ENCODE results near the gene TNRC6C. TPM values are rescaled to one million over a fixed set of nuclear protein-coding genes. Genes with fewer than 3 reads are reported as not detected.

Gene TNRC6C
- total RNA-seq, 4 donors from 2014 or later = 5.3 to 15.4 (median 6.8) TPM

- intact Hi-C loops (cut with DNase I; ENCODE audit: low total_unique reads) = no loop called here
- no peak for DNase-seq (ENCODE audit: low spot score in 2 of 2)
- WGBS, 2 donors = 75 to 84% methylated on average over 18 of the region's 18 CpGs
- H3K4me3 ChIP-seq (ENCODE audit: low read depth, poor library complexity, severe bottlenecking) = no peak overlapping the region
- no peak for TF ChIP-seq CTCF (IDR thresholded peaks at IDR 0.05)
- TF ChIP-seq POLR2A (IDR thresholded peaks at IDR 0.05) = no peak
These were observed 150.4 kb downstream of the TNRC6C start for GRCh38 chr17:78108726-78109488.

DNA sequence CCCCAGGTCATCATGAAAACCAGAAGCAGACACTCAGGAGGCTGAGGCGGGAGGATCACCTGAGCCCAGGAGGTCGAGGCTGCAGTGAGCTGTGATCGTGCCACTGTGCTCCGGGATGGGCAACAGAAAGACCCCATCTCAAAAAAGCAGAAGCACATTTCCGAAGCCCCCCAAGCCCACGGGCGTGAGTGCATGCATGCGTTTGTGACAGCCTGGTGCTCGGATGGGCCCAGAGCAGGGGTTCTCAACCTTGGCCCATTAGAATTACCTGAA is 150.9 kb downstream of the TNRC6C start:
- DNase-seq (ENCODE audit: low spot score in 2 of 2) = no peak
- no peak overlapping the region for H3K4me3 ChIP-seq (ENCODE audit: low read depth, poor library complexity, severe bottlenecking)
- TF ChIP-seq CTCF (IDR thresholded peaks at IDR 0.05) (no peak), POLR2A (IDR thresholded peaks at IDR 0.05) (no peak)
- WGBS, 2 donors = 76 to 96% methylated on average over 9 of the region's 9 CpGs
- intact Hi-C loops (cut with DNase I; ENCODE audit: low total_unique reads) = no loop called here

DNA sequence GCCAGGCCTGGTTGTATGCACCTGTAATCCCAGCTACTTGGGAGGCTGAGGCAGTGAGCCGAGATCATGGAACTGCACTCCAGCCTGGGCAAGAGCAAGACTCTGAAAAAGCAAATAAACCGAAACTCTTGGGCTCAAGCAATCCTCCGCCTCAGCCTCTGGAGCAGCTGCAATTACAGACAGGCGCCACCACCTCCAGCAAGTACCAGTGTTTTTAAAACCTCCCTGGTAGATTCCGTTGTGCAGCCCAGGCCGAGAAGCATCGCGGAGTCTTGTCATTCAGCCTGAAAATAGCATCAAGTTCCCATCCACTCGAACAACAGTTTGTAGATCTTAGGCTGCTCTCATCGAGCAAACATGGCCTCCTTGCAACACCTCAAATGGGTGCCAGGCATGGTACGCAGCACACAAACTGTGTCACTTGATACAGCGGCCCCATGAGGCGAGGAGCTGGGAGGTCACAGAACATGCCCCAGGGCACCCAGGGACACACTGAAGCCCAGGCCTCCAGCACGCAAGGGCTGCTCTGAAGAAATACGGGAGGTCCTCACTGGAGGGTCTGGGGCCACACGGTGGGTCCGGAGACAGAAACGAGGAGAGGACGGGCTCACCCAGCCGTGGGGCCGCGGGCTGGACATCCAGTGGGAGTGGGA is 152.0 kb downstream of the TNRC6C start:
- WGBS, 2 donors = 85 to 86% methylated on average over 22 of the region's 22 CpGs
- intact Hi-C loops (cut with DNase I; ENCODE audit: low total_unique reads) = loop anchor here (5.0 kb wide), 1 partner anchor 142 kb away; no protein-coding TSS in a partner anchor
- no peak overlapping the region for H3K4me3 ChIP-seq (ENCODE audit: low read depth, poor library complexity, severe bottlenecking)
- TF ChIP-seq POLR2A (IDR thresholded peaks at IDR 0.05) (no peak), CTCF (IDR thresholded peaks at IDR 0.05) (no peak)
- DNase-seq (ENCODE audit: low spot score in 2 of 2) = no peak

- WGBS, 2 donors = 80% methylated on average over 18 of the region's 19 CpGs
These were observed 152.7 kb downstream of the TNRC6C start for GRCh38 chr17:78111016-78111726.

GRCh38 chr17:78111727-78112517 is 153.4 kb downstream of the TNRC6C start:
- no peak for DNase-seq (ENCODE audit: low spot score in 2 of 2)
- WGBS, 2 donors = 78 to 83% methylated on average over 20 to 28 of the region's 28 CpGs
- intact Hi-C loops (cut with DNase I; ENCODE audit: low total_unique reads) = loop anchor here (2.0 to 5.0 kb wide), 2 partner anchors 67 to 140 kb away; no protein-coding TSS in a partner anchor
- no peak for TF ChIP-seq CTCF (IDR thresholded peaks at IDR 0.05)
- H3K4me3 ChIP-seq (ENCODE audit: low read depth, poor library complexity, severe bottlenecking) = no peak overlapping the region

More at GRCh38 chr17:78111016-78111726, 152.7 kb downstream of the TNRC6C start:
- no peak for TF ChIP-seq POLR2A (IDR thresholded peaks at IDR 0.05)
- no peak for DNase-seq (ENCODE audit: low spot score in 2 of 2)
- intact Hi-C loops (cut with DNase I; ENCODE audit: low total_unique reads) = loop anchor here (5.0 kb wide), 1 partner anchor 141 kb away; no protein-coding TSS in a partner anchor
- H3K4me3 ChIP-seq (ENCODE audit: low read depth, poor library complexity, severe bottlenecking) = no peak overlapping the region

All from lower leg skin (tissue), 4 donors.